Measurements from ENCODE around the gene ZNF518A.

DNA sequence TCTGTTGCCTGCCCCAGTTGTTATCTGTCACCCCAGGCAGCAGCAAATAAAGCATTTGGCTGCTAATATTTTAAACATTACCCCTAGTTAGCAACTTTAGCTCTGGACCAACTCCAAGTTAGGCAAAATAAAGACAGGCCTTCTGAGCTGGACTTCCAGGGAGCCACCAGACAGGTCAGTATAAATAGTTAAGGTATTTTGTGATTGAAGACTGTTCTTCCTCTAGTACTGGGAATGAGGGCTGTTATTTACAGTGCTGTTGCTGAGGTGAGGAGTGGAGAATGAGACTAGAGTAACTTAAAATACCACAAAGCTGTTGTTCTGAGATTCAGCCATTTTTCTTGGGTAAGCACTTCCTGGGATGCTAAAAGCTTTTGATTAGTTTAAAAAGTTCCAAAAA, 40.1 kb downstream of the ZNF518A start:
- TF ChIP-seq, protein P1, sequence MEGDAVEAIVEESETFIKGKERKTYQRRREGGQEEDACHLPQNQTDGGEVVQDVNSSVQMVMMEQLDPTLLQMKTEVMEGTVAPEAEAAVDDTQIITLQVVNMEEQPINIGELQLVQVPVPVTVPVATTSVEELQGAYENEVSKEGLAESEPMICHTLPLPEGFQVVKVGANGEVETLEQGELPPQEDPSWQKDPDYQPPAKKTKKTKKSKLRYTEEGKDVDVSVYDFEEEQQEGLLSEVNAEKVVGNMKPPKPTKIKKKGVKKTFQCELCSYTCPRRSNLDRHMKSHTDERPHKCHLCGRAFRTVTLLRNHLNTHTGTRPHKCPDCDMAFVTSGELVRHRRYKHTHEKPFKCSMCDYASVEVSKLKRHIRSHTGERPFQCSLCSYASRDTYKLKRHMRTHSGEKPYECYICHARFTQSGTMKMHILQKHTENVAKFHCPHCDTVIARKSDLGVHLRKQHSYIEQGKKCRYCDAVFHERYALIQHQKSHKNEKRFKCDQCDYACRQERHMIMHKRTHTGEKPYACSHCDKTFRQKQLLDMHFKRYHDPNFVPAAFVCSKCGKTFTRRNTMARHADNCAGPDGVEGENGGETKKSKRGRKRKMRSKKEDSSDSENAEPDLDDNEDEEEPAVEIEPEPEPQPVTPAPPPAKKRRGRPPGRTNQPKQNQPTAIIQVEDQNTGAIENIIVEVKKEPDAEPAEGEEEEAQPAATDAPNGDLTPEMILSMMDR (IDR thresholded peaks at IDR 0.05; ENCODE audit: low read length): no peak
- TF ChIP-seq EZH2 (optimal IDR thresholded peaks at IDR 0.05; ENCODE audit: low read depth, low read length) (no peak), EZH2phosphoT487 (IDR thresholded peaks at IDR 0.05; ENCODE audit: low read length) (no peak)

Measured in MM.1S (cell line).